ENCODE results near the gene MSH3.

DNA sequence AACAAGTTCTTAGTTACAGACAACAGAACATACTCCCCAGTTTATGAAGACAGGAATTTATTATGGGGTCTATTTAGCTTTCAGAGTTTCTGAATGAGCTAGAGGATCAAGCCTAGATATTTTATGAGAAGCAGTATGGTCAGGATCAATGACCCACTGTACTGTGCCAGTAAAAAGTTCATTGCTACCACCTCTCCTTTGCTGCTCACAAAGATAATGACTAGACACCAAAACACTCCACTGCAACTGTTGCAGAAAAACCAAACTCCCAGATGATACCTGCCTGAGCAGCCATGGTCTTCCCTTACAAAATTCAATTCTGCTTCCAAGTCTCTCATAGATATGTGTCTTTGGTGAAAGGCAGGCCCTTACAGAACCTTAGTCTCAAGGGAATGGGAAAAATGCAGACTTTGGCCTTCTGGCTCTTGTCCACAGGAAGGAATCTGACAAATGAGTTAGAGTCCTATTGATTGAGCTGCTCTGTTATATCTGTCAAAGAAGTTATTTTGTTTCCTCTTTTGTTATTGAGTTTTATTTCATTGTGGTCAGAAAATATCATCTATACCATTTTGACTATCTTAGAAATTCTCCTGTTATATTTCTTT, 231.0 kb downstream of the MSH3 start:
- TF ChIP-seq MAZ (IDR thresholded peaks at IDR 0.05; ENCODE audit: borderline replicate concordance, low read depth, low read length) (no peak), ZFP36 (IDR thresholded peaks at IDR 0.05; ENCODE audit: borderline replicate concordance, partially characterized antibody) (no peak)
- TF ChIP-seq, protein P1, sequence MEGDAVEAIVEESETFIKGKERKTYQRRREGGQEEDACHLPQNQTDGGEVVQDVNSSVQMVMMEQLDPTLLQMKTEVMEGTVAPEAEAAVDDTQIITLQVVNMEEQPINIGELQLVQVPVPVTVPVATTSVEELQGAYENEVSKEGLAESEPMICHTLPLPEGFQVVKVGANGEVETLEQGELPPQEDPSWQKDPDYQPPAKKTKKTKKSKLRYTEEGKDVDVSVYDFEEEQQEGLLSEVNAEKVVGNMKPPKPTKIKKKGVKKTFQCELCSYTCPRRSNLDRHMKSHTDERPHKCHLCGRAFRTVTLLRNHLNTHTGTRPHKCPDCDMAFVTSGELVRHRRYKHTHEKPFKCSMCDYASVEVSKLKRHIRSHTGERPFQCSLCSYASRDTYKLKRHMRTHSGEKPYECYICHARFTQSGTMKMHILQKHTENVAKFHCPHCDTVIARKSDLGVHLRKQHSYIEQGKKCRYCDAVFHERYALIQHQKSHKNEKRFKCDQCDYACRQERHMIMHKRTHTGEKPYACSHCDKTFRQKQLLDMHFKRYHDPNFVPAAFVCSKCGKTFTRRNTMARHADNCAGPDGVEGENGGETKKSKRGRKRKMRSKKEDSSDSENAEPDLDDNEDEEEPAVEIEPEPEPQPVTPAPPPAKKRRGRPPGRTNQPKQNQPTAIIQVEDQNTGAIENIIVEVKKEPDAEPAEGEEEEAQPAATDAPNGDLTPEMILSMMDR (IDR thresholded peaks at IDR 0.05), result no peak
